Measurements from ENCODE around the gene ARL17A. TPM values are rescaled to one million over a fixed set of nuclear protein-coding genes. Genes with fewer than 3 reads are reported as not detected.
A peak's percentile ranks its signal among the peaks of the same experiment; 100 is the strongest.
"Not testable (repeated sequence)": the region's sequence is repeated elsewhere in the genome, so short reads cannot be mapped to it uniquely, and the experiment has no call there.

ARL17A gene
- total and polyA plus RNA-seq, 2 of the 4 experiments (the other 2 are of a cell fraction), result 1.4 to 7.9 TPM

DNA sequence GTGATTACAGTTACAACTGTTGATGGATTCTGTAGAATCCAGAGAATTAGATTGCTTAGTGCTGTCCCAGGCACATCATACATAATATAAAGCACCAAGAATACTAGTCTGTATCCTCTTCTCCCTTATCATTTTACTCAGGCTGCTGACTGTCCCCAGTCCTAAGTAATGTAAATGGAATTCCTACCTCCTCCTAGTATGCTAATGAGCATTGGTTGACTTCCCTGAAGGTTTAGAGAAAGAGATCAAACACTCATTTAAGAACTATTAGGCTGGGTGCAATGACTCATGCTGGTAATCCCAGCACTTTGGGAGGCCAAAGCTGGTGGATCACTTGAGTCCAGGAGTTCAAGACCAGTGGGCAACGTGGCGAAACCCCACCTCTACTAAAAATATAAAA lies 48.0 kb upstream of the ARL17A start:
- not testable (repeated sequence) for H2BK15ac ChIP-seq (ENCODE audit: low read depth, low read length)

DNA sequence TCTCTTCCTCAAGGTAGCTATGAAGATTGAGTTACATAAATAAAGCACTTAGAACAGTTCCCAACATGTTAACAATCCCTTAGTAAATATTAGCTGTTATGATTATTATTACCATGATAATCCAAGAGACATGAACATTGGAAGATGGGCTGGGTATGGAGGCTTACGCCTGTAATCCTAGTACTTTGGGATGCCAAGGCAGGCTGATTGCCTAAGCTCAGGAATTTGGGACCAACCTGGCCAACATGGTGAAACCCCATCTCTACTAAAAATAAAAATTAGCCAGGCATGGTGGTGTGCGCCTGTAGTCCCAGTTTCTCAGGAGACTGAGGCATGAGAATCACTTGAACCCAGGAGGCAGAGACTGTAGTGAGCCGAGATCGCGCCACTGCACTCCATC lies 45.2 kb upstream of the ARL17A start:
- WGBS, 2 experiments (ENCODE audit: extremely low coverage in 2 of 2, insufficient read length in 1 of 2), result no CpG with 5 or more reads among the region's 5 CpGs
- dilution Hi-C loops (cut with HindIII; ENCODE audit: low sequenced_read_pairs, unreplicated experiment), result not testable (repeated sequence)

More for the DNA sequence above, 48.0 kb upstream of the ARL17A start:
- POLR2A ChIA-PET (ENCODE audit: unreplicated experiment); H2BK5ac ChIP-seq (ENCODE audit: low read depth, low read length, poor library complexity, severe bottlenecking); H2AK5ac ChIP-seq (ENCODE audit: low read depth, low read length); BruUV-seq (replicated peaks); dilution Hi-C loops (cut with HindIII; ENCODE audit: low sequenced_read_pairs, unreplicated experiment); H4K20me1 ChIP-seq (ENCODE audit: insufficient read depth, low read length); H3K4me1 ChIP-seq (ENCODE audit: control insufficient read depth, insufficient read depth, low read length); in situ Hi-C loops (cut with MboI; ENCODE audit: low sequenced_read_pairs); H3K4me3 ChIP-seq (ENCODE audit: insufficient read depth, low read depth, low read length); H3K23ac ChIP-seq (ENCODE audit: low read depth, low read length); H3K18ac ChIP-seq (ENCODE audit: low read depth, low read length); H2AK9ac ChIP-seq (replicated peaks; ENCODE audit: low read depth, low read length, poor library complexity); CTCF ChIA-PET; H3K9me1 ChIP-seq (ENCODE audit: insufficient read depth, low read length); intact Hi-C loops (cut with micrococcal nuclease); H3K56ac ChIP-seq (ENCODE audit: extremely low read depth, insufficient read depth, low read length); DNase-seq; H3K27me3 ChIP-seq (ENCODE audit: control insufficient read depth, insufficient read depth, low read length); H2AFZ ChIP-seq (replicated peaks; ENCODE audit: low read length, poor library complexity); H4K5ac ChIP-seq (ENCODE audit: low read depth, low read length); H3K4me2 ChIP-seq (ENCODE audit: low read depth, low read length); H2BK20ac ChIP-seq (ENCODE audit: low read depth, low read length); H3K14ac ChIP-seq (replicated peaks; ENCODE audit: low read depth, low read length); H3K79me1 ChIP-seq (ENCODE audit: low read depth in 1 of 2, low read length in 2 of 2); H3K9me3 ChIP-seq (ENCODE audit: control insufficient read depth, insufficient read depth, low read length); H3K36me3 ChIP-seq (ENCODE audit: control insufficient read depth, insufficient read depth, low read length); H3K27ac ChIP-seq (ENCODE audit: insufficient read depth, low read length); H3K4ac ChIP-seq (ENCODE audit: low read depth, low read length); H3K9ac ChIP-seq (ENCODE audit: low read depth, low read length); H2BK120ac ChIP-seq (ENCODE audit: low read depth, low read length); H4K91ac ChIP-seq (ENCODE audit: insufficient read depth, low read depth, low read length); H4K8ac ChIP-seq (ENCODE audit: low read depth in 2 of 2, low read length in 2 of 2): not testable (repeated sequence)
- WGBS, 2 experiments (ENCODE audit: extremely low coverage in 2 of 2, insufficient read length in 1 of 2), result no CpG with 5 or more reads among the region's 2 CpGs
- peak; percentile 83 for ATAC-seq (ENCODE audit: low read depth)

More for the DNA sequence above, 45.2 kb upstream of the ARL17A start:
- in situ Hi-C loops (cut with MboI; ENCODE audit: low sequenced_read_pairs); H3K4me2 ChIP-seq (ENCODE audit: low read depth, low read length); H2BK120ac ChIP-seq (ENCODE audit: low read depth, low read length); H3K9ac ChIP-seq (ENCODE audit: low read depth, low read length); H3K14ac ChIP-seq (replicated peaks; ENCODE audit: low read depth, low read length); H3K4me1 ChIP-seq (ENCODE audit: control insufficient read depth, insufficient read depth, low read length); CTCF ChIA-PET; POLR2A ChIA-PET (ENCODE audit: unreplicated experiment); H4K5ac ChIP-seq (ENCODE audit: low read depth, low read length); intact Hi-C loops (cut with micrococcal nuclease); H3K27ac ChIP-seq (ENCODE audit: insufficient read depth, low read length); H2AK5ac ChIP-seq (ENCODE audit: low read depth, low read length); H4K20me1 ChIP-seq (ENCODE audit: insufficient read depth, low read length); H3K27me3 ChIP-seq (ENCODE audit: control insufficient read depth, insufficient read depth, low read length); H3K23ac ChIP-seq (ENCODE audit: low read depth, low read length); H2BK5ac ChIP-seq (ENCODE audit: low read depth, low read length, poor library complexity, severe bottlenecking); H2AFZ ChIP-seq (replicated peaks; ENCODE audit: low read length, poor library complexity); ATAC-seq (ENCODE audit: low read depth); H3K56ac ChIP-seq (ENCODE audit: extremely low read depth, insufficient read depth, low read length); BruUV-seq (replicated peaks); H2AK9ac ChIP-seq (replicated peaks; ENCODE audit: low read depth, low read length, poor library complexity); H3K9me1 ChIP-seq (ENCODE audit: insufficient read depth, low read length); H3K18ac ChIP-seq (ENCODE audit: low read depth, low read length); H4K91ac ChIP-seq (ENCODE audit: insufficient read depth, low read depth, low read length); H2BK15ac ChIP-seq (ENCODE audit: low read depth, low read length); H4K8ac ChIP-seq (ENCODE audit: low read depth in 2 of 2, low read length in 2 of 2); H3K79me1 ChIP-seq (ENCODE audit: low read depth in 1 of 2, low read length in 2 of 2); H3K4ac ChIP-seq (ENCODE audit: low read depth, low read length); H3K9me3 ChIP-seq (ENCODE audit: control insufficient read depth, insufficient read depth, low read length); DNase-seq; H3K4me3 ChIP-seq (ENCODE audit: insufficient read depth, low read depth, low read length); H3K36me3 ChIP-seq (ENCODE audit: control insufficient read depth, insufficient read depth, low read length); H2BK20ac ChIP-seq (ENCODE audit: low read depth, low read length): not testable (repeated sequence)

Data from IMR-90 (cell line).